ENCODE data around the gene MPHOSPH8.
"Not testable (repeated sequence)": the region's sequence is repeated elsewhere in the genome, so short reads cannot be mapped to it uniquely, and the experiment has no call there.

MPHOSPH8 gene

GRCh38 chr13:19634256-19634740 is 839 bp downstream of the MPHOSPH8 start:
- no peak for DNase-seq (ENCODE audit: low read depth in 2 of 2)

DNA sequence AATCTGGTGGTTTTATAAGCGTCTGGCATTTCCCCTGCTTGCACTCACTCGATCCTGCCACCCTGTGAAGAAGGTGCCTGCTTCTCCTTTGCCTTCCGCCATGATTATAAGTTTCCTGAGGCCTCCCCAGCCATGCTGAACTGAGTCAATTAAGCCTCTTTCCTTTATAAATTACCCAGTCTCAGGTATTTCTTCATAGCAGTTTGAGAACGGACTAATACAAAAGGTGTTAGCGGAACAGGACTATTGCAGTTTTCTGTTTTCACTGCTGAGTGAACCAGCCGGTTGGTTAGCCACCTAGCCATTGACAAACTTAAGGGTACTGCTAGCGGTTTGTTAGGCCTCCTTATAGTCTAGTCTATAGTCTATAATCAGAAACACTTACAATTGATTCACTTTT is 2.5 kb downstream of the MPHOSPH8 start:
- not testable (repeated sequence) for DNase-seq (ENCODE audit: low read depth in 2 of 2)

DNA sequence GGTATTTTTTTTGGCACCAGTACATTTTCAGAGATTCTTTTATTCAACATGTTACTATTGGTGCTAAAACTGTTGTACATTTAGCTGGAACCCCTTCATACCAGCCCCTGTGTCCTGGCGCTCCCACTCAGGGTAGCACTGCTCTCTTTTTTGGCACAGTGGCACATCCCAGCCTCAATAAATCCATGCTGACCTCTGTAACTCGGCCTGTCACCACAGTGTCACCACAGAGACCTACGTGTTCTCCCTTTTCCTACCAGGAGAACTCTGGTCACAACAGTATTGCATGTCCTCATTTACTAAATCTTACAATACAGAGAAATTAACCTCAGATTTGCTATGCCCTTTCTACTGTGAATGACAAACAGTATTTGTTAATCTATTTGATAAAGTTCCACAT is 10.2 kb downstream of the MPHOSPH8 start:
- no peak for DNase-seq (ENCODE audit: low read depth in 2 of 2)

DNA sequence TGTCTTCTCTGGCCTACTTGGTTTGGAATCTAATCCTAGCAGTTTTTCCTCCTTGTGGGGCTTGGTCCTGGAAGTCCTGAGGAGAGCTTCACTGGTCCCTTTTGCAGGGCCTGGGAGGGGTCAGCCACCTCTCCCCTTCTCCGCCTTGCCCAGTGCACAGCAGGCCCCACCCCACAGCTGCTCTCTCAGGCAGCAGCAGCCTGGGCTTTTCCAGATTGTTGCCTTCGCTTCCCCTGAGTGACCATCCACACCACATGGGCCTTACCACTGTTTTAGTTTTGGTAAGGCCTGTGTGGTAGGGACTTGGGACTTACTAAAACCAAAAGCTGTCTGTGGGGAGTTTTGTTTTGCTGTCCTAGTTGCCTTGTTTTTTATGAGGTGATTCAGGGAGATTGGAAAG is 11.5 kb downstream of the MPHOSPH8 start:
- no peak for DNase-seq (ENCODE audit: low read depth in 2 of 2)

GRCh38 chr13:19646063-19646462 is 12.6 kb downstream of the MPHOSPH8 start:
- DNase-seq (ENCODE audit: low read depth in 2 of 2): no peak

DNA sequence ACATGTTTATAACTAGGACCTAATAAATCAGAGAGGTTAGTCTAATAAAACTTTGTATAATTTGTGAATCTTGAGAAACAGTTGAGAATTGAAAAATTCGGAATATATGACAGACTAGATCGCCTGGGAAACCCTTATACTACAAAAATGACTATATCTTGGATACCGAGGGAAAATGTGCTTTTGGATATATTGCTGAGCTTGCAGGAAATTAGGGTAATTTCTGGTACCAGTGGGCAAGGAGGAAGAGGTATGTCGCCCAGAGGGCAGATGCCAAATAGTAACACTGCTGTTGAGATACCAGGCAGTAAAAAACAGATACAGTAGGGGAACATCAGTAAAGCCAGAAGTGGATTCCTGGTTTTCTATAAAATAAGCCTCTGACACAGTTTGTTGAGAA is 17.3 kb downstream of the MPHOSPH8 start:
- no peak for DNase-seq (ENCODE audit: low read depth in 2 of 2)

- no peak for DNase-seq (ENCODE audit: low read depth in 2 of 2)
Observed at GRCh38 chr13:19657872-19658591, 24.6 kb downstream of the MPHOSPH8 start.

GRCh38 chr13:19658831-19659230 is 25.4 kb downstream of the MPHOSPH8 start:
- no peak for DNase-seq (ENCODE audit: low read depth in 2 of 2)

GRCh38 chr13:19661126-19661525 is 27.7 kb downstream of the MPHOSPH8 start:
- no peak for DNase-seq (ENCODE audit: low read depth in 2 of 2)

- no peak for DNase-seq (ENCODE audit: low read depth in 2 of 2)
Observed at GRCh38 chr13:19661561-19661960, 28.1 kb downstream of the MPHOSPH8 start.

DNA sequence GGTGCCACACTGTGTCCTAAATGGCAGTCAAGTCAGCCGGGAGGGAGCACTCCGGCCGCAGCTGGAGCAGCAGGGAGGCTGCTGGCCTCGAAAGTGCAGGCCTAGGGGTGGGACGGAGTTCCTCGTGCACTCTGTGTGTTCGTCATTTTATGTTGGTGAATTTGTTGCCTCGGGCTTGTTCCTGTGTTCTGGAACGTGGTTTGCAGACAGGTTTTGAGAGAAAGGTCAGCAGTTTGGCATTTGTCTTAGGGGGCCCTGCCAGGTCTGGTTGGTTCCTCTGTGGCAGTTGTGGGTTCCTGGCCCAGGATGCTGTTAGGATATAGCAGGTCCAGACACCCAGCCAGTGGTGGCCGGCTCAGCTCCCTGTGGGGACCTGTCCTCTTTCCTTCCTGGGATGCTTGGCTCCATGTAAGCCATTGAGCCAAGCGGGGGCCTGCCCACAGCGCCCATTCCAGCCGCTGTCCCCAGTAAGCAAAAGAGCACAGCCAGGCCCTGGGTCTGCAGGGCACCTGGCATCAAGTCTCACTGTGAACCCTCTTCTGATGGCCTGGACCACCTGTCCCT is 30.0 kb downstream of the MPHOSPH8 start:
- DNase-seq (ENCODE audit: low read depth in 2 of 2): no peak

GRCh38 chr13:19664481-19665230 is 31.2 kb downstream of the MPHOSPH8 start:
- no peak for DNase-seq (ENCODE audit: low read depth in 2 of 2)

DNA sequence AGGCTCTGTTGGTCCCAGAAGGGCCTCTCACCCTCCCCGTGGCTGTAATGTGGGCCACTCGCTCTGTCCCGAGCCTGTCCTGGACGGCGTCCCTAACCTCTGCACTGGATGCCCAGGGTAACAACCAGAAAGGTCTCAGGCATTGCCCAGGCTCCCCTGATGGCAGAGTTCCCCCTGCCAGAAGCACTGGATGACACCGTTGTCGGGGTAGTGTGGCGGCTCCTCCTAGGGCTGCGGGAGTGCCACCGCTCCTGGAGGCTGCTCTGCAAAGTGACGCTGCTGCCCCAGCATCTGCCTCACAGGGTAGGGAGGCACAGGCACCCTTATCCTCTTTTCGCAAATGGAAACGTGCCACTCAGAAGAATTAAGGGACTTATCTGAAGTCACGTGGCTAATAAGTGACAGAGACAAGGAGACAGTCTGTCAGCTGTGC is 32.0 kb downstream of the MPHOSPH8 start:
- no peak for DNase-seq (ENCODE audit: low read depth in 2 of 2)

DNA sequence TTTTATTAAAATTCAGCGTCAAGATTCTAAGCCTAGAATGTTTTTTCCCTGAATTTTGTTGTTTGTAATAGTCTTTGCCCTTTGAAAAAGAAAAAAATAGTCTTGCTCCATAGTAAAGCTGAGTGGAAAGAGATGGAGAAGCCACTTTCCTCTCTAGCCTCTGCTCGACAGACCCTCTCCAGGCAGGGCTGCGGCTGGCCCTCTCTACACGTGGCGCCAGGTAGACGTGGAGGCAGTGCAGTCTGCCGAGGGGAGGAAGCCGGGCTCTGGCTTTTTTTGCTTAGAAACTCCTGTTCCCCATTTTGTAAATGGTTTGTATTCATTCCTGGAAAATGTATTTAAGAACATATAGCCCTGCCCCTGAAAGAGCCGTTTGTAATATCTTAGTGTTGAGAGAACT is 35.3 kb downstream of the MPHOSPH8 start:
- no peak for DNase-seq (ENCODE audit: low read depth in 2 of 2)

- DNase-seq (ENCODE audit: low read depth in 2 of 2): no peak
Observed at GRCh38 chr13:19670147-19670546, 36.7 kb downstream of the MPHOSPH8 start.

- DNase-seq (ENCODE audit: low read depth in 2 of 2): no peak
Observed at GRCh38 chr13:19672990-19673389, 39.5 kb downstream of the MPHOSPH8 start.

- no peak for DNase-seq (ENCODE audit: low read depth in 2 of 2)
Observed at GRCh38 chr13:19673473-19674430, 40.3 kb downstream of the MPHOSPH8 start.

- no peak for DNase-seq (ENCODE audit: low read depth in 2 of 2)
Observed at GRCh38 chr13:19674898-19675297, 41.4 kb downstream of the MPHOSPH8 start.

DNA sequence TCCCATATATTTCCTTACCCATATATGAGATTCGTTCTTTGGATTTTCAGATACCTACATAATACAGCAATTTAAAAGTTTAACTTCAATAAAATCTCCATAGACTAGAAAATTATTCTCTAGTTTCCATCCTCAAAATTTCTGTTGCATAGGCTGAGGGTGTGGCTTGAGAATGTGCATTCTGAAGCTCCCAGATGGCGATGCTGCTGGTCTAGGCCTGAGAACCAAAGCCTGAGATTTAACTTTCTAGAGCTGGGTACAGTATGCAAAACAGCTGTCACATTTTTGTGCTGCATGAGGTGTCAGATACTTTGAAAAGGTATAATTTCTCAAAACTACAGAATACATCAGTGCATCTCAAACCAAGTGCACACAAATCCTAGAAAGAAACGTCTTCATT is 42.7 kb downstream of the MPHOSPH8 start:
- DNase-seq (ENCODE audit: low read depth in 2 of 2): no peak

GRCh38 chr13:19680751-19681150 is 47.3 kb downstream of the MPHOSPH8 start:
- DNase-seq (ENCODE audit: low read depth in 2 of 2): no peak

GRCh38 chr13:19681517-19681916 is 48.1 kb downstream of the MPHOSPH8 start:
- no peak for DNase-seq (ENCODE audit: low read depth in 2 of 2)

DNA sequence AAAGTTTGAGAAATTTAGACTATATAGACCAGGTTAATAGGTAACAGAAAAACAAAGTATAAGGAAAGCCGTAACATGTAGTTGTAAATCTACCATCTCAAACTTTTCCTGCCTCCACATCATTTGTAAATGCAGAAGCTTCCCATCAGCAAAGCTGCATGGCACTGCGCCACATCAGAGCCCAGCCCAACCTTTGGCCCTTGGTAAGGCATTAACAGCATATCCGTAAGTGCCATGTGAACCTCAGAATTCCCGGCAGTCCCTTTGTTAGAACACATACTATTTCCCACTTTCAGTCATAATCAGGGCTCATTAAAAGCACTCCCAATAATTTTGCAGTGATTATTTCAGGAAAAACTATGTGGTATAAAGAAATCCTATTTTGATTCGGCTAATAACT is 51.6 kb downstream of the MPHOSPH8 start:
- no peak for DNase-seq (ENCODE audit: low read depth in 2 of 2)

Data from stimulated activated CD8-positive, alpha-beta memory T cell treated with anti-CD3 and anti-CD28 coated beads, Interleukin-2, amount 100 ng/mL, for 48 hours (primary cell).